SK-N-SH (cell line): ENCODE results near the gene SMPD3.

Experiments
- CHD2 ChIP-seq: fragments of 150-350 bp; IDR thresholded peaks from 2 replicates; pipeline ENCODE4 v1.6.1; 2018; ENCODE audit warnings: low read length; ENCODE audit not compliant: partially characterized antibody
- FOSL2 ChIP-seq: IDR thresholded peaks from 2 replicates; pipeline ENCODE4 v1.4.0; 2012; ENCODE audit warnings: low read depth, mild to moderate bottlenecking, moderate library complexity, borderline replicate concordance
- GABPA ChIP-seq: IDR thresholded peaks from 2 replicates; pipeline ENCODE4 v1.4.0; 2012; ENCODE audit warnings: low read depth, mild to moderate bottlenecking
- MXI1 ChIP-seq: IDR thresholded peaks from 2 replicates; pipeline ENCODE4 v1.6.1; 2012; ENCODE audit warnings: mild to moderate bottlenecking, low read depth, low read length, improper control_type of control experiment
- POLR2AphosphoS5 ChIP-seq: IDR thresholded peaks from 2 replicates; pipeline ENCODE4 v1.6.1; 2012; ENCODE audit warnings: low read depth, low read length
- RFX5 ChIP-seq: IDR thresholded peaks from 2 replicates; pipeline ENCODE4 v1.6.1; 2012; ENCODE audit warnings: mild to moderate bottlenecking, improper control_type of control experiment, low read length
- SIN3A ChIP-seq: IDR thresholded peaks from 2 replicates; pipeline ENCODE4 v1.6.1; 2012; ENCODE audit warnings: low read depth, mild to moderate bottlenecking, low read length, moderate library complexity, borderline replicate concordance
- SMC3 ChIP-seq: IDR thresholded peaks from 2 replicates; pipeline ENCODE4 v1.6.1; 2012; ENCODE audit warnings: low read depth, low read length, improper control_type of control experiment
- TCF12 ChIP-seq: IDR thresholded peaks from 2 replicates; pipeline ENCODE4 v1.4.0; 2012
- TF ChIP-seq, protein P1 (sequence below): fragments of 200-600 bp; sonication (generic); IDR thresholded peaks from 2 replicates; pipeline ENCODE4 v1.6.1; 2017; ENCODE audit warnings: antibody characterized with exemption, mild to moderate bottlenecking, moderate library complexity
- TF ChIP-seq, protein P2 (sequence below): IDR thresholded peaks from 2 replicates; pipeline ENCODE4 v1.4.0; 2012; ENCODE audit warnings: low read depth
- TF ChIP-seq, protein P3 (sequence below): IDR thresholded peaks from 2 replicates; pipeline ENCODE4 v1.6.1; 2012; ENCODE audit warnings: mild to moderate bottlenecking, low read depth, low read length, moderate library complexity

DNA sequence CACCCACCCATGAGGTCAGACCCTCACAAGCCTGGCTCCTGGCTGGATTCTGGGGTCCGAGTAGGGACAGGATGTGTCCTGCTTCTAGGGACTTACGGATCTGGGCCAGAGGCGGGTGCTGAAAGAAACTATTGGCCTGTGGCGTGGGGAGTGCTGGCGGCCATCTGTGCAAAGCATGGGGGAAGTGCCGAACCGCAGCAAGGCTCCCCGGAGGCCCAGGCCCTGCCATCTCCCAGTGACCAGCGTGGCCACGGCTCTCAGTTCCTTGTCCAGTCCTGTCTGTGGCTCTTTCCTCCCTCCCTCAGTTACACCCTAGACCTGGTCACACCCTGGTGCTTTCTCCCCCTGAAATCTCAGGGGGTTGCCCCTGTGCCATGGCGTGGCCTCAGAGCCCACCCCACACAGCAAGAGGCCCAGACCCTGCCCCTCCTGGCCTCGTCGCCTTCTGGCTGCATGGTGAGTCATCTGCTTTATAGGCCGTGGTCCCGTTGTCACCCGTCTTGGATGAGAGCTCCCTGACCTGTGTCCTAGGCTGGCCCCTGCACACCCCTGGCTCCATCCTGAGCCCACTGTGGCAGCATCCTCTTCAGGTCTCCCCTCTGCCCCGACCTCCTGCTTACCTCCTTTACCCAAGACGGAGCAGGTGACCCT is 83.0 kb downstream of the SMPD3 start:
- TF ChIP-seq GABPA (no peak), FOSL2 (no peak), SIN3A (no peak), POLR2AphosphoS5 (no peak), RFX5 (no peak), TCF12 (no peak), SMC3 (no peak), CHD2 (no peak), MXI1 (no peak)
- TF ChIP-seq, protein P1, sequence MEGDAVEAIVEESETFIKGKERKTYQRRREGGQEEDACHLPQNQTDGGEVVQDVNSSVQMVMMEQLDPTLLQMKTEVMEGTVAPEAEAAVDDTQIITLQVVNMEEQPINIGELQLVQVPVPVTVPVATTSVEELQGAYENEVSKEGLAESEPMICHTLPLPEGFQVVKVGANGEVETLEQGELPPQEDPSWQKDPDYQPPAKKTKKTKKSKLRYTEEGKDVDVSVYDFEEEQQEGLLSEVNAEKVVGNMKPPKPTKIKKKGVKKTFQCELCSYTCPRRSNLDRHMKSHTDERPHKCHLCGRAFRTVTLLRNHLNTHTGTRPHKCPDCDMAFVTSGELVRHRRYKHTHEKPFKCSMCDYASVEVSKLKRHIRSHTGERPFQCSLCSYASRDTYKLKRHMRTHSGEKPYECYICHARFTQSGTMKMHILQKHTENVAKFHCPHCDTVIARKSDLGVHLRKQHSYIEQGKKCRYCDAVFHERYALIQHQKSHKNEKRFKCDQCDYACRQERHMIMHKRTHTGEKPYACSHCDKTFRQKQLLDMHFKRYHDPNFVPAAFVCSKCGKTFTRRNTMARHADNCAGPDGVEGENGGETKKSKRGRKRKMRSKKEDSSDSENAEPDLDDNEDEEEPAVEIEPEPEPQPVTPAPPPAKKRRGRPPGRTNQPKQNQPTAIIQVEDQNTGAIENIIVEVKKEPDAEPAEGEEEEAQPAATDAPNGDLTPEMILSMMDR = no peak
- TF ChIP-seq, protein P2, sequence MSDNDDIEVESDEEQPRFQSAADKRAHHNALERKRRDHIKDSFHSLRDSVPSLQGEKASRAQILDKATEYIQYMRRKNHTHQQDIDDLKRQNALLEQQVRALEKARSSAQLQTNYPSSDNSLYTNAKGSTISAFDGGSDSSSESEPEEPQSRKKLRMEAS = no peak
- TF ChIP-seq, protein P3, sequence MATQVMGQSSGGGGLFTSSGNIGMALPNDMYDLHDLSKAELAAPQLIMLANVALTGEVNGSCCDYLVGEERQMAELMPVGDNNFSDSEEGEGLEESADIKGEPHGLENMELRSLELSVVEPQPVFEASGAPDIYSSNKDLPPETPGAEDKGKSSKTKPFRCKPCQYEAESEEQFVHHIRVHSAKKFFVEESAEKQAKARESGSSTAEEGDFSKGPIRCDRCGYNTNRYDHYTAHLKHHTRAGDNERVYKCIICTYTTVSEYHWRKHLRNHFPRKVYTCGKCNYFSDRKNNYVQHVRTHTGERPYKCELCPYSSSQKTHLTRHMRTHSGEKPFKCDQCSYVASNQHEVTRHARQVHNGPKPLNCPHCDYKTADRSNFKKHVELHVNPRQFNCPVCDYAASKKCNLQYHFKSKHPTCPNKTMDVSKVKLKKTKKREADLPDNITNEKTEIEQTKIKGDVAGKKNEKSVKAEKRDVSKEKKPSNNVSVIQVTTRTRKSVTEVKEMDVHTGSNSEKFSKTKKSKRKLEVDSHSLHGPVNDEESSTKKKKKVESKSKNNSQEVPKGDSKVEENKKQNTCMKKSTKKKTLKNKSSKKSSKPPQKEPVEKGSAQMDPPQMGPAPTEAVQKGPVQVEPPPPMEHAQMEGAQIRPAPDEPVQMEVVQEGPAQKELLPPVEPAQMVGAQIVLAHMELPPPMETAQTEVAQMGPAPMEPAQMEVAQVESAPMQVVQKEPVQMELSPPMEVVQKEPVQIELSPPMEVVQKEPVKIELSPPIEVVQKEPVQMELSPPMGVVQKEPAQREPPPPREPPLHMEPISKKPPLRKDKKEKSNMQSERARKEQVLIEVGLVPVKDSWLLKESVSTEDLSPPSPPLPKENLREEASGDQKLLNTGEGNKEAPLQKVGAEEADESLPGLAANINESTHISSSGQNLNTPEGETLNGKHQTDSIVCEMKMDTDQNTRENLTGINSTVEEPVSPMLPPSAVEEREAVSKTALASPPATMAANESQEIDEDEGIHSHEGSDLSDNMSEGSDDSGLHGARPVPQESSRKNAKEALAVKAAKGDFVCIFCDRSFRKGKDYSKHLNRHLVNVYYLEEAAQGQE = no peak
